Measurements from ENCODE around the gene NEBL.

- TF ChIP-seq CTCF (IDR thresholded peaks at IDR 0.05) (no peak), ZFX (IDR thresholded peaks at IDR 0.05; ENCODE audit: borderline replicate concordance) (no peak)
Observed at GRCh38 chr10:20944789-20945502, 47.8 kb upstream of the NEBL start.
